Lower lobe of right lung (tissue), 2 donors: ENCODE measurements around the gene CD207. TPM values are rescaled to one million over a fixed set of nuclear protein-coding genes. Genes with fewer than 3 reads are reported as not detected.

Experiments
- ATAC-seq, 2 donors: fragments of 200-7000 bp; cut with Tn5 transposase; one replicate each; pipeline ENCODE4 v1.9.1; 2020 to 2022; ENCODE audit warnings: mild to moderate bottlenecking in 2 of 2, moderate library complexity in 2 of 2
- DNase-seq: peaks from one replicate; pipeline ENCODE4 v3.0.0-alpha.2; 2020
- H3K27ac ChIP-seq: fragments of 200-600 bp; one replicate; pipeline ENCODE4 v1.8.0; 2022
- H3K27me3 ChIP-seq: fragments of 200-600 bp; one replicate; pipeline ENCODE4 v1.8.0; 2022; ENCODE audit warnings: low read depth
- H3K36me3 ChIP-seq: fragments of 200-600 bp; one replicate; pipeline ENCODE4 v1.8.0; 2022; ENCODE audit warnings: mild to moderate bottlenecking
- H3K4me1 ChIP-seq: fragments of 200-600 bp; one replicate; pipeline ENCODE4 v1.8.0; 2022
- H3K4me3 ChIP-seq: fragments of 200-600 bp; one replicate; pipeline ENCODE4 v1.8.0; 2022; ENCODE audit warnings: mild to moderate bottlenecking
- H3K9me3 ChIP-seq: fragments of 200-600 bp; one replicate; pipeline ENCODE4 v1.8.0; 2022
- CTCF ChIP-seq: fragments of 200-600 bp; IDR thresholded peaks from one replicate; pipeline ENCODE4 v1.8.0; 2022; ENCODE audit warnings: antibody characterized with exemption, mild to moderate bottlenecking
- intact Hi-C: fragments of 100-400 bp; cut with DNase I; formaldehyde crosslinking; loops from one replicate; pipeline ENCODE4 v1.11.0; 2022
- total RNA-seq: library from RNA; stranded (reverse); fragmentation: NEBNext Ultra II Directional; extraction: Animal tissue kit (Norgen Biotek cat#: 25700); gene quantifications from one replicate; pipeline ENCODE4 v1.2.1, GENCODE V29; 2021
- donor health status: DM: no; HTN: yes; CAD: no; lungs with severe emphysema.

CD207 gene
- total RNA-seq, 1 donor from 2014 or later: 3.0 TPM

- TF ChIP-seq CTCF: no peak
- H3K27me3 ChIP-seq: no peaks in the 10 kb centered on the region
- no peak overlapping the region for H3K27ac ChIP-seq
- peak; percentile 75 to 80 for ATAC-seq
- H3K36me3 ChIP-seq: no peaks in the 10 kb centered on the region
- intact Hi-C loops: no loop called here
- no peak for DNase-seq
- H3K9me3 ChIP-seq: no peaks in the 10 kb centered on the region
- H3K4me1 ChIP-seq: peaks cover 9% of the 10 kb centered on the region
- H3K4me3 ChIP-seq: no peak overlapping the region
Measured at GRCh38 chr2:70851704-70852103, 16.1 kb upstream of the CD207 start.

- no peak for ATAC-seq
- DNase-seq: no peak
- TF ChIP-seq CTCF: no peak
- H3K36me3 ChIP-seq: no peaks in the 10 kb centered on the region
- H3K27me3 ChIP-seq: no peaks in the 10 kb centered on the region
- H3K27ac ChIP-seq: no peak overlapping the region
- no peaks in the 10 kb centered on the region for H3K9me3 ChIP-seq
- intact Hi-C loops: no loop called here
- H3K4me1 ChIP-seq: peaks cover 9% of the 10 kb centered on the region
- H3K4me3 ChIP-seq: no peak overlapping the region
Measured at GRCh38 chr2:70850925-70851324, 15.3 kb upstream of the CD207 start.

- H3K36me3 ChIP-seq: no peaks in the 10 kb centered on the region
- no peak overlapping the region for H3K27ac ChIP-seq
- no peak for ATAC-seq
- intact Hi-C loops: no loop called here
- H3K9me3 ChIP-seq: no peaks in the 10 kb centered on the region
- H3K4me1 ChIP-seq: no peaks in the 10 kb centered on the region
- no peak for TF ChIP-seq CTCF
- no peak overlapping the region for H3K4me3 ChIP-seq
- peaks cover 4% of the 10 kb centered on the region for H3K27me3 ChIP-seq
- DNase-seq: no peak
Measured at GRCh38 chr2:70842401-70842800, 6.8 kb upstream of the CD207 start.

- no peak overlapping the region for H3K4me3 ChIP-seq
- H3K36me3 ChIP-seq: no peaks in the 10 kb centered on the region
- H3K27me3 ChIP-seq: peaks cover 4% of the 10 kb centered on the region
- no peaks in the 10 kb centered on the region for H3K9me3 ChIP-seq
- DNase-seq (no peak), ATAC-seq (no peak)
- H3K4me1 ChIP-seq: no peaks in the 10 kb centered on the region
- intact Hi-C loops: no loop called here
- H3K27ac ChIP-seq: no peak overlapping the region
- no peak for TF ChIP-seq CTCF
Measured at GRCh38 chr2:70837980-70838925, 2.6 kb upstream of the CD207 start.

GRCh38 chr2:70834881-70835280 is 735 bp downstream of the CD207 start:
- DNase-seq (no peak), ATAC-seq (no peak)
- Histone ChIP-seq H3K4me3 (no peak overlapping the region), H3K27me3 (no peaks in the 10 kb centered on the region), H3K27ac (no peak overlapping the region), H3K36me3 (no peaks in the 10 kb centered on the region), H3K9me3 (no peaks in the 10 kb centered on the region), H3K4me1 (no peaks in the 10 kb centered on the region)
- intact Hi-C loops: no loop called here
- TF ChIP-seq CTCF: no peak
